K562 (cell line): ENCODE data around the gene GABBR1. TPM values are rescaled to one million over a fixed set of nuclear protein-coding genes. Genes with fewer than 3 reads are reported as not detected.

Experiments
- CHAMP1 ChIP-seq: fragments of 450-650 bp; IDR thresholded peaks from 2 replicates; pipeline ENCODE4 v1.6.1; 2016; ENCODE audit warnings: mild to moderate bottlenecking
- ELF1 ChIP-seq: fragments of 200-800 bp; sonication (Bioruptor generic); IDR thresholded peaks from 2 replicates; pipeline ENCODE4 v1.6.1; 2016; ENCODE audit warnings: missing genetic modification characterization, missing compliant biosample characterization
- ELF4 ChIP-seq: fragments of 450-650 bp; formaldehyde crosslinking; IDR thresholded peaks from 2 replicates; pipeline ENCODE4 v1.4.0; 2022; ENCODE audit warnings: missing genetic modification characterization
- HDGF ChIP-seq: fragments of 450-650 bp; IDR thresholded peaks from 2 replicates; pipeline ENCODE4 v1.6.1; 2016
- ILF3 ChIP-seq: fragments of 450-650 bp; IDR thresholded peaks from 2 replicates; pipeline ENCODE4 v1.6.1; 2018; ENCODE audit warnings: antibody characterized with exemption, mild to moderate bottlenecking, moderate library complexity, borderline replicate concordance
- LEF1 ChIP-seq: fragments of 450-650 bp; IDR thresholded peaks from 2 replicates; pipeline ENCODE4 v1.6.1; 2016; ENCODE audit warnings: mild to moderate bottlenecking
- MEF2D ChIP-seq: conservative IDR thresholded peaks from 2 replicates; pipeline ENCODE4 v1.6.1; 2016; ENCODE audit warnings: low read depth, missing genetic modification characterization, missing compliant biosample characterization
- SREBF2 ChIP-seq: sonication (generic); formaldehyde crosslinking; IDR thresholded peaks from 2 replicates; pipeline ENCODE4 v1.4.0; 2020; ENCODE audit warnings: mild to moderate bottlenecking, missing genetic modification reagents
- SRSF9 ChIP-seq: fragments of 200-400 bp; formaldehyde crosslinking; IDR thresholded peaks from 2 replicates; pipeline ENCODE4 v1.6.1; 2017; ENCODE audit warnings: low read depth, low read length, borderline replicate concordance
- THAP12 ChIP-seq: fragments of 250-450 bp; sonication (Bioruptor Pico); IDR thresholded peaks from 2 replicates; pipeline ENCODE4 v1.9.0; 2021; ENCODE audit warnings: mild to moderate bottlenecking, inconsistent platforms
- ZBTB43 ChIP-seq: sonication (generic); formaldehyde crosslinking; IDR thresholded peaks from 2 replicates; pipeline ENCODE4 v1.8.0; 2023; ENCODE audit warnings: mild to moderate bottlenecking, missing genetic modification reagents
- ZBTB5 ChIP-seq: fragments of 450-650 bp; IDR thresholded peaks from 2 replicates; pipeline ENCODE4 v1.6.1; 2017; ENCODE audit warnings: antibody characterized with exemption
- ZC3H4 ChIP-seq: sonication (generic); formaldehyde crosslinking; IDR thresholded peaks from 2 replicates; pipeline ENCODE4 v1.9.0; 2021; ENCODE audit warnings: missing genetic modification reagents, borderline replicate concordance
- ZNF143 ChIP-seq: sonication (generic); formaldehyde crosslinking; IDR thresholded peaks from 2 replicates; pipeline ENCODE4 v1.9.0; 2022; ENCODE audit warnings: mild to moderate bottlenecking, missing genetic modification reagents
- ZNF282 ChIP-seq: sonication (generic); formaldehyde crosslinking; IDR thresholded peaks from 2 replicates; pipeline ENCODE4 v1.8.1; 2023; ENCODE audit warnings: missing genetic modification reagents
- ZNF316 ChIP-seq: fragments of 450-650 bp; IDR thresholded peaks from 2 replicates; pipeline ENCODE4 v1.6.1; 2016
- polyA plus RNA-seq, 8 experiments: library from polyadenylated mRNA; depleted of rRNA in 4 of 8; stranded (reverse) in 5 of 8; unstranded in 3 of 8; fragments of >200 nt; fragmentation: Nextera tagmentation in 2 of 8; fragmentation: Illumina TruSeq in 1 of 8; extraction: Ambion mirVana in 2 of 8; extraction: Trizol in 1 of 8; gene quantifications; 2 replicates each; pipeline versions ENCODE4 v1.2.1 to v1.2.3, GENCODE V29; 2011 to 2014; ENCODE audit warnings: inconsistent platforms in 1 of 8, missing spikeins in 1 of 8
- total RNA-seq, 7 experiments: library from RNA; depleted of rRNA in 6 of 7; stranded (reverse); fragments of >200 nt in 6 of 7; fragmentation: Illumina TruSeq in 2 of 7; extraction: Trizol in 2 of 7; gene quantifications; 2 replicates each; pipeline versions ENCODE4 v1.2.1 to v1.2.3, GENCODE V29; 2011 to 2021; ENCODE audit warnings: low replicate concordance in 1 of 7

Gene GABBR1
- total and polyA plus RNA-seq, 9 of the 15 experiments (the other 6 are each of a cell fraction or from before 2014, with no cell fraction given), result 2.2 to 48.3 (median 20.8) TPM

GRCh38 chr6:29628419-29629281 is 4.3 kb downstream of the GABBR1 start (continued):
- TF ChIP-seq SREBF2 (CRISPR knock-in tag) (no peak), ZNF316 (peak; percentile 46), MEF2D (tag) (no peak), SRSF9 (no peak), CHAMP1 (no peak), ZNF143 (CRISPR knock-in tag) (no peak), ZNF282 (CRISPR knock-in tag) (no peak), ILF3 (no peak), ZC3H4 (CRISPR knock-in tag) (no peak), HDGF (0 out of 2 replicates have a peak, but pooled peaks have one; percentile 18), ZBTB5 (peak; percentile 54; the same call in 1 of the 2 replicates), LEF1 (no peak; the same call in 1 of the 2 replicates), ELF1 (tag) (no peak), ELF4 (CRISPR knock-in tag) (peak; percentile 82), ZBTB43 (CRISPR knock-in tag) (no peak), THAP12 (no peak)
